Hepatocyte (in vitro differentiated cells): ENCODE data around the gene SLC1A4. TPM values are rescaled to one million over a fixed set of nuclear protein-coding genes. Genes with fewer than 3 reads are reported as not detected.

Experiments
- DNase-seq: peaks from one replicate; pipeline ENCODE4 v3.0.0-alpha.2; 2016; ENCODE audit warnings: low spot score
- H2AFZ ChIP-seq: fragments of 200-600 bp; sonication (generic); 2 replicates; pipeline ENCODE4 v1.6.0; 2016; ENCODE audit warnings: antibody characterized with exemption, mild to moderate bottlenecking
- H3K27ac ChIP-seq: fragments of 200-600 bp; sonication (generic); 2 replicates; pipeline ENCODE4 v1.5.1; 2016; ENCODE audit warnings: mild to moderate bottlenecking
- H3K27me3 ChIP-seq: fragments of 200-600 bp; sonication (generic); 2 replicates; pipeline ENCODE4 v1.6.1; 2016
- H3K36me3 ChIP-seq: fragments of 200-600 bp; sonication (generic); replicated peaks from 2 replicates; pipeline ENCODE4 v1.5.1; 2016; ENCODE audit warnings: low read depth; ENCODE audit not compliant: insufficient read depth
- H3K4me1 ChIP-seq: fragments of 200-600 bp; sonication (generic); 2 replicates; pipeline ENCODE4 v1.5.1; 2016; ENCODE audit warnings: mild to moderate bottlenecking, moderate library complexity; ENCODE audit not compliant: insufficient read depth
- H3K4me2 ChIP-seq: fragments of 200-600 bp; sonication (generic); 2 replicates; pipeline ENCODE4 v1.6.0; 2016
- H3K4me3 ChIP-seq: fragments of 200-600 bp; sonication (generic); 2 replicates; pipeline ENCODE4 v1.5.1; 2016; ENCODE audit warnings: mild to moderate bottlenecking
- H3K79me2 ChIP-seq: fragments of 200-600 bp; sonication (generic); 2 replicates; pipeline ENCODE4 v1.6.0; 2017; ENCODE audit warnings: mild to moderate bottlenecking
- H3K9me2 ChIP-seq: fragments of 200-600 bp; sonication (generic); replicated peaks from 2 replicates; pipeline ENCODE4 v1.6.0; 2017; ENCODE audit warnings: mild to moderate bottlenecking; ENCODE audit not compliant: insufficient read depth
- H3K9me3 ChIP-seq: fragments of 200-600 bp; sonication (generic); 2 replicates; pipeline ENCODE4 v1.5.1; 2016; ENCODE audit warnings: low read depth, mild to moderate bottlenecking
- H4K20me1 ChIP-seq: fragments of 200-600 bp; sonication (generic); 2 replicates; pipeline ENCODE4 v1.6.0; 2016; ENCODE audit warnings: mild to moderate bottlenecking; ENCODE audit not compliant: insufficient read depth, poor library complexity, severe bottlenecking
- EZH2 ChIP-seq: fragments of 200-600 bp; sonication (generic); IDR thresholded peaks from 2 replicates; pipeline ENCODE4 v1.6.1; 2016; ENCODE audit warnings: antibody characterized with exemption, mild to moderate bottlenecking, borderline replicate concordance
- EZH2phosphoT487 ChIP-seq: fragments of 200-600 bp; sonication (generic); IDR thresholded peaks from one replicate; pipeline ENCODE4 v1.6.1; 2018; ENCODE audit warnings: antibody characterized with exemption, mild to moderate bottlenecking, low read depth, moderate library complexity; ENCODE audit not compliant: unreplicated experiment, severe bottlenecking
- WGBS: methylation state at CpG from one replicate; pipeline ENCODE4 v1.1.6; 2016; ENCODE audit warnings: low lambda C conversion rate; ENCODE audit errors: missing lambda C conversion rate; 5-methylcytosine and 5-hydroxymethylcytosine counted together
- polyA plus RNA-seq: library from polyadenylated mRNA; unstranded; fragments of >200 nt; fragmentation: Nextera tagmentation; extraction: Ambion mirVana; gene quantifications from 2 replicates; pipeline ENCODE4 v1.2.1, GENCODE V29; 2016
- total RNA-seq: library from RNA; depleted of rRNA; stranded (reverse); fragments of >200 nt; gene quantifications from 2 replicates; pipeline ENCODE4 v1.2.3, GENCODE V29; 2014
- TF ChIP-seq, protein P1 (sequence below): fragments of 200-600 bp; sonication (generic); IDR thresholded peaks from 2 replicates; pipeline ENCODE4 v1.5.1; 2016; ENCODE audit warnings: antibody characterized with exemption, mild to moderate bottlenecking; ENCODE audit not compliant: poor library complexity

The SLC1A4 gene
- total and polyA plus RNA-seq, 2 experiments from 2014 or later: 14.2 to 17.8 TPM

DNA sequence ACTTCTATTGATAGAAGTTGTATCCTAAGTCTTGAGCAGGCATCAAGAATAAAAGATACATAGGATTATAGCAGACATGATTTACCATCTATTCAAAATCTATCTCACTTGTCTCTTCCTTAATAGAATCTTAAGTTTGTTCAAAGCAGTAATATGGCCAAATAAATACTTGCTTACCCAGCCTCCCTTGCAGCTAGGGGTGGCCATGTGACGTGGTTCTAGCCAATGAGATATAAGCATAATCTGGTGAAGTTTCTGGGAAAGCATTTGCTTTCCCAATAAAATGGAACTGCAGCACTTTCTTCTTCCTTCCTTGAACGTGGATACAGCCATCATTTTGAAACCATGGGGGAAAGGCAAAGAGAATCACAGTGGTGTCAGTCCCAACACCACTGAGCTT lies 33.7 kb upstream of the SLC1A4 start:
- Histone ChIP-seq H4K20me1 (no peaks in the 10 kb centered on the region), H3K9me3 (no peaks in the 10 kb centered on the region), H3K36me3 (no peaks in the 10 kb centered on the region), H3K4me2 (no peak overlapping the region), H3K9me2 (no peaks in the 10 kb centered on the region), H3K27me3 (no peaks in the 10 kb centered on the region), H3K4me3 (no peak overlapping the region), H3K4me1 (no peaks in the 10 kb centered on the region), H2AFZ (no peak overlapping the region), H3K79me2 (no peaks in the 10 kb centered on the region), H3K27ac (no peak overlapping the region)
- TF ChIP-seq, protein P1, sequence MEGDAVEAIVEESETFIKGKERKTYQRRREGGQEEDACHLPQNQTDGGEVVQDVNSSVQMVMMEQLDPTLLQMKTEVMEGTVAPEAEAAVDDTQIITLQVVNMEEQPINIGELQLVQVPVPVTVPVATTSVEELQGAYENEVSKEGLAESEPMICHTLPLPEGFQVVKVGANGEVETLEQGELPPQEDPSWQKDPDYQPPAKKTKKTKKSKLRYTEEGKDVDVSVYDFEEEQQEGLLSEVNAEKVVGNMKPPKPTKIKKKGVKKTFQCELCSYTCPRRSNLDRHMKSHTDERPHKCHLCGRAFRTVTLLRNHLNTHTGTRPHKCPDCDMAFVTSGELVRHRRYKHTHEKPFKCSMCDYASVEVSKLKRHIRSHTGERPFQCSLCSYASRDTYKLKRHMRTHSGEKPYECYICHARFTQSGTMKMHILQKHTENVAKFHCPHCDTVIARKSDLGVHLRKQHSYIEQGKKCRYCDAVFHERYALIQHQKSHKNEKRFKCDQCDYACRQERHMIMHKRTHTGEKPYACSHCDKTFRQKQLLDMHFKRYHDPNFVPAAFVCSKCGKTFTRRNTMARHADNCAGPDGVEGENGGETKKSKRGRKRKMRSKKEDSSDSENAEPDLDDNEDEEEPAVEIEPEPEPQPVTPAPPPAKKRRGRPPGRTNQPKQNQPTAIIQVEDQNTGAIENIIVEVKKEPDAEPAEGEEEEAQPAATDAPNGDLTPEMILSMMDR: no peak
- TF ChIP-seq EZH2 (no peak), EZH2phosphoT487 (no peak)
- WGBS: 85% methylated on average over 2 of the region's 2 CpGs
- no peak for DNase-seq

- no peaks in the 10 kb centered on the region for H4K20me1 ChIP-seq
These were observed 31.9 kb upstream of the SLC1A4 start for GRCh38 chr2:64957109-64957903.

DNA sequence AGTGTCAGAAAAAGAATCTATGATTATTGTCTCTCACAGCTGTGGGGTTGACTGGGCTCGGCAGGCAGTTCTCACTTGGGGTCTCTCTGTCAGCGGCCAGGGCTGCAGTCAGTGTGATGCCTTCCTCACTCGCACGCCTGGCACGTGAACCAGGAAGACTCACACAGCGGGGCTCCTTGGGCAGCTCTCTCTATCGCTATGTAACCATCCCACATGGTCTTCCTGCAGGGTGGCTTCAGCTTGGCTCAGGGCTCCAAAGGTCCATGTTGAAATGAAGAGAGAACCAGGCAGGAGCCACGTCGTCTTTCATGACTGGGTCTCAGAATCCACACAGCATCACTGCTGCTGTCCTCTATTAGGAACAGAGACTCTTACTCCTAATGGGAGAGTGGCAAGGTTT lies 30.6 kb upstream of the SLC1A4 start:
- Histone ChIP-seq H3K9me3 (no peaks in the 10 kb centered on the region), H3K9me2 (no peaks in the 10 kb centered on the region), H3K27me3 (no peaks in the 10 kb centered on the region), H3K4me2 (no peak overlapping the region), H4K20me1 (no peaks in the 10 kb centered on the region), H3K27ac (no peak overlapping the region), H3K4me1 (no peaks in the 10 kb centered on the region), H3K36me3 (no peaks in the 10 kb centered on the region), H3K4me3 (no peak overlapping the region), H2AFZ (no peak overlapping the region), H3K79me2 (no peaks in the 10 kb centered on the region)
- DNase-seq: no peak
- no peak for TF ChIP-seq EZH2phosphoT487
- TF ChIP-seq, protein P1: no peak
- TF ChIP-seq EZH2: no peak
- 88% methylated on average over 9 of the region's 9 CpGs for WGBS

More at GRCh38 chr2:64957109-64957903, 31.9 kb upstream of the SLC1A4 start:
- no peaks in the 10 kb centered on the region for H3K4me1 ChIP-seq
- no peak overlapping the region for H3K4me3 ChIP-seq
- H3K4me2 ChIP-seq: no peak overlapping the region
- 86% methylated on average over 9 of the region's 9 CpGs for WGBS
- no peaks in the 10 kb centered on the region for H3K79me2 ChIP-seq
- no peaks in the 10 kb centered on the region for H3K36me3 ChIP-seq
- no peaks in the 10 kb centered on the region for H3K9me2 ChIP-seq
- H2AFZ ChIP-seq: no peak overlapping the region
- TF ChIP-seq EZH2 (no peak), EZH2phosphoT487 (no peak)
- TF ChIP-seq, protein P1: no peak
- no peaks in the 10 kb centered on the region for H3K27me3 ChIP-seq
- DNase-seq: no peak
- no peaks in the 10 kb centered on the region for H3K9me3 ChIP-seq
- no peak overlapping the region for H3K27ac ChIP-seq
